Glomerular visceral epithelial cell (primary cell): ENCODE measurements around the gene ZNF367.
"Not testable (repeated sequence)": the region's sequence is repeated elsewhere in the genome, so short reads cannot be mapped to it uniquely, and the experiment has no call there.

ENCODE experiments used
- DNase-seq: peaks from one replicate; pipeline ENCODE4 v3.0.0-alpha.2; 2016; ENCODE audit errors: extremely low spot score

Gene ZNF367

DNA sequence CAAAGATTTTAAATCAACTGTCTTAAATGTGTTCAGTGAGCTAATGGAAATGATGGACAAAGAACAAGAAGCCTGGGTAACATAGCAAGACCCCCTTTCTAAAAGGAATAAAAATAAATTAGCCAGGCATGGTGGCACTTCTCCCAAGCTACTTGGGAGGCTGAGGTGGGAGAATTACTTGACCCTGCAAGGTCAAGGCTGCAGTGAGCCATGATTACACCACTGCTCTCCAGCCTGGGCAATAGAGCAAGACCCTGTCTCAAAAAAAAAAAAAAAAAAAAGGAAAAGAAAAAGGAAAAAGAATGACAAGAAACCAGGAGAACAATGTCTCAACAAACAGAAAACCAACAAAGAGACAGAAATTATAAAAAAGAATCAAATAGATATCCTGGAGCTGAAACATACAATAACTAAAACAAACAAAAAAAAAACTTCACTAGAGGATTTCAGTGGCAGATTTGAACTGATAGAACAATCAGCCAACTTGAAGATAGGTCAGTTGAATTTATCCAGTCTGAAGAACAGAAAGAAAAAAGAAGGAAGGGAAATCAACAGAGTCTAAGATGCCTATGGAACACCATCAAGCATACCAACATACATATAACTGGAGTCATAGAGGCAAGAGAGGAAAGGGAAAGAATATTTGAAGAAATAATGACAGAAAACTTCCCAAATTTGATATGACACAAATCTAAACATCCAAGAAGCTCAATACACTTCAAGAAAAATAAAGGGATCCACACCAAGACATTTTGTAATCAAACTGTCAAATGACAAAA lies 17.8 kb downstream of the ZNF367 start:
- no peak for DNase-seq

DNA sequence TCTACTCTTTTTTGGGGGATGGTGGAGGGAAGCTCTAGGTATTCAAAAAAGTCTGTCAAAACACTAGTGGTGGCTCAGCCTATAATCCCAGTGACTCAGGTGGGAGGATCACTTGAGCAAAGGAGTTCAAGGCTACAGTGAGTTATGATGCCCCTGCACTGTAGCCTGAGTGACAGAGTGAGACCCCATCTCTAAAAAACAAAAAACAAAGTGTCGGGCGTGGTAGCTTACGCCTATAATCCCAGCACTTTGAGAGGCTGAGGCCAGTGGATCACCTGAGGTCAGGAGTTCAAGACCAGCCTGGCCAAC lies 18.9 kb downstream of the ZNF367 start:
- DNase-seq = no peak

DNA sequence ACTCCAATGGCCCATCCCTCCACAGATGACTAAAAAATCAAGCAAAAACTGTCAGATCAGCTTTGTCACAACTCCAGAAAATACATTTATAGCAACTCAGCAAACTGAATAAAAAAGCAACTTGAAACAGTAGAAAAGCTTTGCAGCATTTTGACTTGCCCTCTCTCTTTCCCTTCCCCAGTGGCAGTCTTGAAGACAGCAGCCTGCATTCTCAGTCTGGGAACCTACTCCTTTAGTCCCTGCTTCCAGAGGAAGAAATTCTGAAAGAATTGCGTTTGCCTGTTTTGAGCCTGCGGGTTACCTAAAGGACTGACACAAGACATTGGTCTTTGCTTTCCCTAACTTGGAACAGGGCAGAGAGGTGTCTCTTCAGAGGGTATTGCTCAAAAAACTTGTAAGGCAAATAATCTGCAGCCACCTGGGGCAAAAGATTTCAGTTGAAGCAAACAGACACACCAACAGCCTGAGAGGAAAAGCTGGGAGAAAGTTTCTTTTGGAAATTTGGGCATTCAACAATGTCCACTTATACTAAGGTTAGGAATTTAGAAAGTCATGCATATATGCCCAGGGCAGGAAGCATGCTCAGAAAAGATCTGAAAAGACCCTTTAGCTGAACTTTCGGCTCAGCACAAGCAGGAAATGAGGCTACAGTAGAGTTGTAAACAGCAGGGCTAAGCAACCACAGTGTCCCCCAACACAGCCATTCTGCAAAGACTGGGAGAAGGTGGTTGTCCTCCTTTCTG lies 19.4 kb downstream of the ZNF367 start:
- DNase-seq = no peak

DNA sequence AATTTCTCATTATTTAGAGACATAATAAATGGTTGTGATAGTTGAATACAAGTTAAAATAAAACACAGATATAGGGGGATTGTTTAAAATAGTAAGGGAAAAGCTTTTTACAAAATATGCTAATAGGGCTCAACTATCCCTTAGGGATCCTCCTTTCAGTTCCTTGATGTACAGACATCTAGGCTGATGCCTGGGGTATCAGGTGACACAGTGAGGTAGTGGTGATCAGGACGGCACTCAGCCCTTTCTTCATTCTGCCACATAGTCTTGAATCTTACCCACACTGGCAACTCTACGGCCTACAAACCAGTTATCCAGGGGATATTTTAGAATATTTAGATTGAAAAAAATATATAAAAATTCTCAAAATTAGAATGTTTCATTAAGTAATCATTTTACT lies 22.2 kb downstream of the ZNF367 start:
- no peak for DNase-seq

DNA sequence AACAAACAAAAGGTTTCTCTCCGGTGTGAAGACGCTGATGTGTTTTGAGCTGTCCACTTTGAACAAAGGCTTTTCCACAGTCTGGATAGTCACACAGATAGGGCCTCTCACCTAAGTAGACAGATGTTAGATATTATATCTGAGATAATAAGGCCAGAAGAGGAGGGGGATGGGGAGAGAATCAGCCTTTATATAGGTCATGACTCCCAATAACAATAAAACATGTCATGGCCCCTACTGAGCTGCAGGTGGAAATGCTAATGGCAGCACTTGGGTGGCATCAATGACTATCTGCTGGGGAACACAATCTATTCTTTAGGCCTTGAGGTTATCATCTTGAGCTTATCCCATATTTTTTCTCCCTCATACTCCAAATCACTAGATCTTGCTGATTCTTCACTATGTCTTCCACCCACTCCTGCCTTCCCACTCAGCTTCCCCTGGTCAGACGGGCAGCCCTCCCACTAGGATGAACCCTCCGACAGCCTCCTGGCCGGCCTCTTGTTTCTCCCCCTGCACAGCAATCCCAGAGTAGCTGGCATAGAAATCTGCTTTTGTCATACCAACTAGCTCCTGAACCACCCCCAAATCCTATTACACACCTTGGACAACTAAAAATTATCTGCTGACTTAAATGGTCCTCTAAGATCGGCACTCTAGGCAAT lies 23.2 kb downstream of the ZNF367 start:
- DNase-seq = no peak

DNA sequence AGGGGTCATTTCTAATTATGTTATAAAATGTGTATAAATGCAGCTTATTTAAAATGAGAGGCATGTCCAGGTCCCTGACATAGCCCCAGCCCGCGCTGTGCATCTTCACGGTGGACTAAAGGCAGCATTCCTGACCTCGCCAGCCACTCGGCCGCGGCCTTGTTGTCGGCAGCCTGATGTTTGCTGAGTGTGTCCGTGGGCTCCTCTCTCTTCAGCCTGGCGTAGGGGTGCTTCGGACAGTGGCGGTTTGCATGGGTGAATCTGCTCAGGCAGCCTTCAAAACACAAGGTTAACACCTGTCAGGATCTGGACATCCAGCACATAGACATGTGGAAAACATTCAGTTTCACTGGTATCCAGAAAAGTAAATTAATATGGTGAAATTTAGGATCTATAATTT lies 25.9 kb downstream of the ZNF367 start:
- no peak for DNase-seq

DNA sequence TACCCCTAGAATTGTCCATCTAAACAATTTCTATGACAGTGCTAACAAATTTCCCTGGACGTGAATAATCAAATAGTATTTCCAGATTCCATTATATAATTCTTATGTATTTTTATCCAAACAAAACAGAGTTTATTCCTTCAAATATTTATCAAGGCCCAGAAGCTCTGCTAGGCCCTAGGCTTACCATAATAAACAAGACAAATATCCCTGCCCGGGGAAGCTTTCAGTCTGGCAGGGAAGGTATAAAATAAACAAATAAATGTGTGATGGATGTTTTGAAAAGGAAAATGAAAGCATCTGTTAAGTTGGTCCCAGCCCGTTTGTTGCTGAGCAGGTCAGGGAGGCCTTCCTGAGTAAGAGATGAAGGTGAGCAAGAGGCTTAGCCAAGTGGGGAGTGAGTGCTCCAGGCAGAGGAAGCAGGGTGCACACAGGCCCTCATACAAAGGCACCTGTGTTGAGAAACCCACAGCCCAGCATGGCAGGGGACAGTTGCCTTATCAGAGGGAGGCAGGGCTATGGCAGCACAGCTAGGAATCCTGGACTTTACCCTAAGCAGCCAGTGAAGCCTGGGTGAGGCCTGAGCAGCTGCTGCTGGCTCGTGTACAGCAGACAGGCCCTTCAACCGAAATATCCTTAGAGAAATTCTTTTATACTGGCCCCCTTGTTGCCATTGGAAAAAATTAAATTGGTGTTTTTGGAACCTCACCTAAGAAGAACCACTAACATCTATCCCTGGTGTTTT lies 27.0 kb downstream of the ZNF367 start:
- no peak for DNase-seq

DNA sequence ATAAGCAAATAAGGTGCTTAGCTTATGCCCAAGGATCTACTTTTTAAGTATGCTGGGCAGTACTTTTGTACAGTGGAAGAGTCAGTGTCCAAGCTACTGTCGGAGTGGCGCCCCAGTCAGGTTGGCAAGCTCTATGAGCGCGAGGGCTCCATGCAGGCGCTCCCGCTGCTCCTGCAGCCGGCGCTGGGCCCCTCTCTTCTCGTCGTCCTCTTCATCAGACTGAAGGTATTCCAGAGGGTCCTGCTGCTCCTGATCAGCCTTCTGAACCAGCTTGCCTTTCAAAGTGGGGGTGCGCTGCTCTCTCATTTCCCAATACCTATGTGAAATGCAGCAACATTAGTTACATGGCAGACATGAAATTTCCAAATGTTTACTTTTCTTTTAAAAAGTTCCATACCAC lies 30.0 kb downstream of the ZNF367 start:
- DNase-seq = no peak

DNA sequence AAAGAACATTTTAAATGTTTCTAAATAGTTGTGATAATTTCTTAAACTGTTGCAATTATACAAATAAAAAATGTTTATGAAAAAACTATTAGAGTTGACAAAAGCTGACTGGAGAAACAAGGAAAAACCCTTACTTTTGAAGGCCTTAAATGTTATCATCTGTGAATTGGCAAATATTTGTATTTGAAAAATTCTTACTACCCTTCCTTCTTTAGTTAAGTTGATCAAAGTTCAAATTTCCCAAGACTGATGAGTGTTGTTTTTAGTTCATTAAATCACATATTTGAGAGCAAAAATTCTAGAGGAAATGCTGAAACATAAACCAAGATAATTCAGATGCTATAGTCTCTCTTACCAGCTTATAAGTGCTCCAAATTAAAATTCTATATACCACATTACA lies 32.0 kb downstream of the ZNF367 start:
- DNase-seq = no peak

DNA sequence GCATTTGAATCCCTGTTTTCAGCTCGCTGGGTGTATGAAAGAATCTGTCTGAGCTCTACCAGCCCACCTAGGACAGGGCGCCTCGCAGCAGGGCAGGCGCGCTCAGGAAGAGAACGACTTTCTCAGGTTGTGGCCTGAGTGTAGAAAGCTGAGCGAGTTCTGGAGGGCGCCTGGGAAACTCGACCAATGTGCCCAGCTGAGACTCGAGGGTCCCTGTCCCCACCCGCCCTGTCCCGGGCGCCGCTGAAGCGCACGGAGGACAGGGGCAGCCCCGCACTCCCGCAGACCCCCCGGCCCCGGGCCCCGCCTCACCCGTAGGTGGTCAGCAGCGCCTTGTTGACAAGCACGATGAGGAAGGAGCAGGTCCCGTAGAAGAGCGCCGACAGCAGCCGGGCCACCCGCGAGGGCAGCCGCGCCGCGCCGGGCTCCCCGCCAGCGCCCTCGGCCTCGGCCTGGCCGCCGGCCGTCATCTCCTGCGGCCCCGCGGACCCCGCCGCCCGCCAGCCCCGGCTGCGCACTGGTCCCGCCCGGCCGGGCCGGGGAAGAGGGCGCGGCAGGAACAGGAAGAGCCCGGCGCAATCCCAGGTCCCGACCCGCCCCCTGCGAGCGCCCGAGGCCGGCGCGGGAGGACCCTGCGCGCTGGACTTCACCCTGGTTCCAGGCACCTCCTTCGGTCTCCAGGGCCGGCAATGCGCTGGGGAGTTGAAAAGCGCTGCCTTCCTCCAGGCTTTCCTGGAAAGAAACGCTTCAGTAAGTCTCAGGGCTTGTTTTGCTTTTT lies 34.8 kb downstream of the ZNF367 start, which contains the start of gene SLC35D2:
SLC35D2 (minus strand) TSS at position 547 of the 778 bp plus-strand sequence; CDS start at position 470, 77 bp downstream.
- DNase-seq = peak; percentile 79

DNA sequence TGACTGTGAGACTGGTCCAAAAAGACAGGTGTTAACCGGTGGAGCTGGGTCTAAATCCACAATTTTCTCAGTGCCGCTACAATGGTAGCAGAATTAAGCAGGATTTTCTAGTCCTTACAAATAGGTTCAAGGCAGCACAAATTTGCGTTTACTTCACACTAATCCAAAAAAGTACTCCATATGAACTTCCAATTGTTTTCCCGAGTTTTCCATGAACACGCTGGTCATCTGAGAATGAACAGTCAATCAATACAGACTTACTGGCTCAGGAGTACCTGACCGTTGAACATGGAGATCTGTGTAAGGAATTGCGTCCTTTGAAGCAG lies 35.4 kb downstream of the ZNF367 start:
- DNase-seq = peak; percentile 4

DNA sequence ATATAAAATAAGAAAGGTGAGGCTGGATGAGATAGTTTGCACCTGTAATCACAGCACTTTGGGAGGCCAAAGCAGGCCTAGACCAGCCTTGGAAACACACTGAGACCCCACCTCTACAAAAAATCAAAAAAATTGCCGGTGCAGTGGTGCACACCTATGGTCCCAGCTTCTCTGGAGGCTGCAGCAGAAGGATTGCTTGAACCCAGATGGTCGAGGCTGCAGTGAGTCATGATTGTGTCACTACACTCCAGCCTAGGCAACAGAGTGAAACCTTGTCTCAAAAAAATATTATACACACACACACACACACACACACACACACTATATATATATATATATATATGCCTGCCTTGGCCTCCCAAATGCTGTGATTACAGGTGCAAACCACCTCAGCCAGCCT lies 36.0 kb downstream of the ZNF367 start:
- DNase-seq = peak; percentile 36

DNA sequence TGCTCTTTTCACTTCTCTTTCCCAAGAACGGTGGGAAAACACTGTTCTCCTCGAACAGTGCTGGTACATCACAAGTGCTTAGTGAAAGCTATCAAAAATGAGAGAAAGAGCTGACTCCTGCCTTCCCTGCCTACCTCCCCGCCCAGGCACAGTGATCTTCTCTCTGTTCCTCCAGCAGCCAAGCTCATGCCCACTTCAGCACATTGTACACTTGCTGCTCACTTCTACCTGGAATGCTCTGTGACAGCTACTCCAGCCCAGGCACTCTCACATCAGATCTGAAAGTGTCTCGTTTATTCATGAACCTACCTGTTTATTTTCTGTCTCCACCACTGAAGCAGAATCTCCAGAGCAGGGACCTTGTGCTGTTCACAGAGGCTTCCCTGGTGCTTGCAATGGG lies 36.5 kb downstream of the ZNF367 start:
- no peak for DNase-seq

DNA sequence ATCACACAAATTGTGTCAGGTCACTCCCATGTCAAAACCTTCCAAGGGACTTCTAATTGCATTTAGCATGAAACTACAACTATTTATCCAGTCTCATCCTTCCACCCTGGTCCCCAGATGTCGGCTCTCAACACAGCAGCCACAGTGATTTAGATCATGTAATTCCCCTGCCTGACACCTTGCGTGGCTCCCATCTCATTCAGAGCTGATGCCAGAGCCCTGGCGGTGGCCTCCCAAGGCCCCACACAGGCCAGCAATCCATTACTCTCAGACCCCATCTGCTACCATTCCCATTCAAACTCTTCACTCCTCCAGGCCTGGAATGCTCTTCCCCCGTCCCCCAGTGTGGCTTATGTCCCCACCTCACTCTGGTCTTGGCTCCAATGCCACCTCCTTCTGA lies 37.0 kb downstream of the ZNF367 start:
- DNase-seq = no peak

DNA sequence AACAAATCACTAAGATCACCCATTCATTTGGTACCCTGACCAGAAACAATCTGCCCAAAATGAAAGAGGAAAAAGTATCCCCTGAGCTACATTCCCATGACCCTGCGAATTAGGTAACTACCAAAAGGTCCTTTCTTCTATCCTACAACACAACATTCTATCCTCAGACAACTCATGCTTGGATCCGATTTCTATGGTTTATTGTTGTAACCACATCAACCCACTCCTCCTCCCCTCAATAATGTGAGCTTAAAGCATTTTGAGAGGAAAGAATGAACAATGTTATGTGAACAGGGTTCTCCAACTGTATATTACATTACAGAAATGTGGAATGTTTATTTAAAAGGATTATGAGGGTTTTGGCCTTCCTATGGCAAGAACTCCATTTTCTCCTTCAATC lies 38.7 kb downstream of the ZNF367 start:
- DNase-seq = no peak

DNA sequence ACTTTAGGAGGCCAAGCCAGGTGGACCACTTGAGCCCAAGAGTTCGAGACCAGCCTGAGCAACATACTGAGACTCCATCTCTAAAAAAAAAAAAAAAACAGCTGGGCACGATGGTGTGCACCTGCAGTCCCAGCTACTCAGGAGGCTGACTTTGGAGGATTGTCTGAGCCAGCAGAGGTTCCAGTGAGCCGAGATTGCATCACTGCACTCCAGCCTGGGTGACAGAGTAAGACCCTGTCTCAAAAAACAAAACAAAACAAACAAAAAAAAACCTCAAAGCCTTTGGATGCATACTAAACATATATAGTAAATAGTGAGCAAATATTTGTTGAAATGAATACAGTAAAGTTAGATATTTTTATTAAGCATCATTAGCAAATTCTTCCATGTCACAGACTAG lies 40.0 kb downstream of the ZNF367 start:
- no peak for DNase-seq

DNA sequence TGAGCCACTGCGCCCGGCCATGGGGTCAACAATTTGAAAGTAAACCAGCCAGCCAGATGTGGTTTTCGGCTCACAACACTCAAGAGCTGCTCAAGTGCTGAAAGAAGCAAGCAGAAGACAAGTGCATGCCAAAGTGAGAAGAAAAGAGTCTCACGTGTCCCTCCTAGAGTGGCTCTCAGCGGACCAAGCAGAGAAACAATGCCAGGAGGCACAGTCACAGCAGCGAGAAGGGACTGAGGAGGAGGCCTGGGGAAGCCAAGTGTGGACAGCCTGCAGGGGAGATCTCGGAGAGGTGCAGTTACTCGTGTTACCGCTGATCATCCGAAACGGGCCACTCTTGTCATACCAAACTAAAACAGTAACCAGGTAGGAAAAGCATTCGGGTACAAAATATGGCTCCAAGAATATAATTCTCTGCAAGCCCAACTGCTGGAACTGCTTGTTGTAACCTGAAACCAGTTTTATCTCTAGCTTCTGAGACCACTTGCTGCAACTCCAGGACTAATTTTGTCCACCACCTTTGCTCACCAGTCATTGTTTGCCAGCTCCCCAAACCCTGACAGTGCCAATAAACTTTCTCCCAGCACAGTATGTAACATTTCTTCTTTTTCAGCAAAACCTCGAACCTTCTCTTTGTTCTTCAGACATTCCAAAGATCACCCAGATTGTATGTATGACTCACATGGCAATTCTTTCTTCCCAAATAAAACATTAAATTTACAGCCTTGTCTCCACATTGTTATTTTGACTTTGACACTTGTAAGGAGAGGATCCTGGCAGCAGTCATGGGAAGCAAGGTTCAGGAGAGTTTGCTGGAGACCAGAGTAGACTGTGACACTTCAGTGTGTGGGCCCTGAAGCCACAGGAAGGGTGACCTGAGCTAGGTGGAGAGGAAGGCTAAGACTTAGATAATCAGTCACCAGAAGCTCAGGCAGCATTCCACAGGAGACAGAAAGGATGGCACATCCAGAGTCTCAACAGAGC lies 41.0 kb downstream of the ZNF367 start:
- DNase-seq = peak; percentile 47

DNA sequence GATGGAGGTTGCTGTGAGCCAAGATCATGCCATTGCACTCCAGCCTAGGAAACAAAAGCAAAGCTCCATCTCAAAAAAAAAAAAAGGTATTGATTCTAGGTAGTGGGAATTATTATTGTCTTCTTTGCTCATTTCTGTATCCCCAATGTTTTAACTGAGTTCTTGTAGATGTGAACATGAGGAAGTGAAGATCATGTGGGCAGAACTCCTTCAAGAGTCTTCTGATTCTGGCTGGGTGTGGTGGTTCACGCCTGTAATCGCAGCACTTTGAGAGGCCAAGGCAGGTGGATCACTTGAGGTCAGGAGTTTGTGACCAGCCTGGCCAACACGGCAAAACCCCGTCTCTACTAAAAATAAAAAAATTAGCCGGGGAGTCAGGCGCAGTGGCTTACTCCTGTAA lies 42.7 kb downstream of the ZNF367 start:
- DNase-seq = not testable (repeated sequence)

DNA sequence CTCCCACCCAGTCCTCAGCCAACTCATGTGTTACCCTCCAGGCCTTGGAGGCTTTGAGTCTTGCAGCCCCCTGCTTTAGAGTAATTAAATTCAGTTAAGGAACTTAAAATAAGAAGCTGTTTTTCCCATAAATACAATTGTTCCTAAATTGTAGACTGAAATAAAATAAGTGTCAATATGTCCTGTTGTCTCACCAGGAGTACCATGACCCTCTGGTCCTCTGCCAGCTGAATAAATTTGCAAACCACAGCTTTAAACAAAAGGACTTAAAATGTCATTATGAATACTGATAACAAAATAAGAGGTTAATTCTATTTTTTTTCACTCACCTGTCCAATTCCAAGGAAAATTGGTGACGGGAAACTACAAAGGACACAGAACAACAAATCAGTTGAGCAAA lies 50.2 kb downstream of the ZNF367 start:
- no peak for DNase-seq
